Testis (tissue), 2 donors: ENCODE data around the gene OSBPL9.
"Not testable (repeated sequence)": the region's sequence is repeated elsewhere in the genome, so short reads cannot be mapped to it uniquely, and the experiment has no call there.

Experiments used
- CTCF ChIP-seq, 3 experiments: fragments of 450-650 bp in 2 of 3; fragments of 200-600 bp in 1 of 3; sonication (generic) in 1 of 3; IDR thresholded peaks; one replicate each; pipeline ENCODE4 v1.5.1; 2016 to 2019; ENCODE audit warnings: antibody characterized with exemption in 3 of 3, mild to moderate bottlenecking in 2 of 3, moderate library complexity in 1 of 3
- POLR2A ChIP-seq: fragments of 450-650 bp; IDR thresholded peaks from one replicate; pipeline ENCODE4 v1.6.1; 2017; ENCODE audit warnings: antibody characterized with exemption, mild to moderate bottlenecking, moderate library complexity

GRCh38 chr1:51701782-51702181 lies 84.9 kb downstream of the OSBPL9 start:
- not testable (repeated sequence) for TF ChIP-seq POLR2A; CTCF (IDR thresholded peaks at IDR 0.05)
